Measurements from ENCODE around the gene YEATS4. TPM values are rescaled to one million over a fixed set of nuclear protein-coding genes. Genes with fewer than 3 reads are reported as not detected.

YEATS4 gene
- 29.3 to 62.1 TPM (median 38.1 TPM) in 5 replicates for total RNA-seq (2022; extraction: Qiagen RNA extraction; ENCODE audit: low read depth)

DNA sequence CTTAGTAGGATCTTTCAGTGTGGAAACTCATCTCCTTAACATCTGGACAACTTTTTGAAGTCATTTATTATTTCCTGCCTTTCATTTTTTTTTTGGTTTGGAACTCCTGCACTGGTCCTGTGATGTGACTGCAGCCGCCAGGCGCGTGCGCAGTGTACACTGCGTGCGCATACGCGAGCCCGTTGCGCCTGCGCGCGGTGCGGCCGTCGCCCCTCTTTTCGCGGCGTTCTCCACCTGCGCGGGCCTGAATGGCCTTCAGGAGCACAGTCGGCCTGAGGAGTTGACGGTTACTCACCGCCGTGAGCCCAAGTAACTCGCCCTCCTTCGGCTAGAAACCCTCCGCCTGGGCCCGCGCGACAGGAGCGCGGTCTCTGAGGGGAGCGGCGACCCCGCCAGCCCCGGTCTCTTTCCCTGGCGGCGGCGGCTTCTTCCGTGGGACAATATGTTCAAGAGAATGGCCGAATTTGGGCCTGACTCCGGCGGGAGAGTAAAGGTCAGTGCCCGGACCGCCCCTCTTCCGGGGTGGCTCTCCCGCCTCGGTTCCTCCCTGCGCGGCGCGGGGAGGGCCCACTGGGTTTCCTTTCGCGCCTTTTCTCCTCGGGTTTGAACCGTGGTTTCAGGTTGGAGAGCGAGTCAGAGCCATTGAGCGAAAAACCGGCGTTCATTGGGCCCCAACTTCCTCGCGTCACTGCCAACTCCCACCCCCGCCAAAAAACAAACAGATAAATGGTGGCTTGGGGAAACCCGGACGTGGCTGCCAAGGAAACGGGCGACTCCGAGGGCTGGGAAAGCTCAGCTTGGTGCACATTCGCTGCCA lies at the start of gene YEATS4:
Gene YEATS4 (plus strand): TSS at position 213 of the 817 bp plus-strand sequence. CDS start 230 bp downstream, at position 443.

DNA sequence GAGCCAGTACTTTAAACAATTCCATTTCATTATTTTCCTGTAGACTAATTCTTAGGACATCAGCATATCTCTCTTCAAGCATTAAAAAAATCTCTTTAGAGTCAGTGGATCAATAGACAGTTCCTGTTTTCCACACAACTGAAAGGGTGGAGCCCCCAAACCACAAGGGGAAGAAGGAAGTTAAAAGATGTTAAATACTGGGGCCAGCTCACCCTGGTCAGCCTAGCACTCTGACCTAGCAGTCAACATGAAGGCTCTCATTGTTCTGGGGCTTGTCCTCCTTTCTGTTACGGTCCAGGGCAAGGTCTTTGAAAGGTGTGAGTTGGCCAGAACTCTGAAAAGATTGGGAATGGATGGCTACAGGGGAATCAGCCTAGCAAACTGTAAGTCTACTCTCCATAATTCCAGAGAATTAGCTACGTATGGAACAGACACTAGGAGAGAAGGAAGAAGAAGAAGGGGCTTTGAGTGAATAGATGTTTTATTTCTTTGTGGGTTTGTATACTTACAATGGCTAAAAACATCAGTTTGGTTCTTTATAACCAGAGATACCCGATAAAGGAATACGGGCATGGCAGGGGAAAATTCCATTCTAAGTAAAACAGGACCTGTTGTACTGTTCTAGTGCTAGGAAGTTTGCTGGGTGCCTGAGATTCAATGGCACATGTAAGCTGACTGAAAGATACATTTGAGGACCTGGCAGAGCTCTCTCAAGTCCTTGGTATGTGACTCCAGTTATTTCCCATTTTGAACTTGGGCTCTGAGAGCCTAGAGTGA lies 11.2 kb upstream of the YEATS4 start, which contains the start of gene LYZ:
Gene LYZ (plus strand): TSS at position 220 of the 777 bp plus-strand sequence. CDS start 28 bp downstream, at position 248.

Other genes starting within 250 kb of the YEATS4 start
- 63.2 to 72.3 TPM (median 65.9 TPM) in 5 replicates for gene CPSF6, start 120.2 kb upstream of the YEATS4 start, total RNA-seq (2022; extraction: Qiagen RNA extraction; ENCODE audit: low read depth)
- 0.26 to 1.7 TPM in 2 of 5 replicates, not detected in the others for gene LYZ, start 11.4 kb upstream of the YEATS4 start, total RNA-seq (2022; extraction: Qiagen RNA extraction; ENCODE audit: low read depth)
- gene FRS2, start 110.6 kb downstream of the YEATS4 start, total RNA-seq (2022; extraction: Qiagen RNA extraction; ENCODE audit: low read depth) = 9.7 to 14.6 TPM (median 13.3 TPM) in 5 replicates
- gene CCT2, start 225.7 kb downstream of the YEATS4 start, total RNA-seq (2022; extraction: Qiagen RNA extraction; ENCODE audit: low read depth) = 298 to 357 TPM (median 328 TPM) in 5 replicates